Activated CD4-positive, alpha-beta T cell treated with anti-CD3 and anti-CD28 coated beads, Interleukin-2, amount 50 U/mL, for 16 hours (primary cell): ENCODE data around the gene MNT.
"Not testable (repeated sequence)": the region's sequence is repeated elsewhere in the genome, so short reads cannot be mapped to it uniquely, and the experiment has no call there.

Source experiments
- DNase-seq: peaks from one replicate; pipeline ENCODE4 v3.0.0-alpha.2; 2020

MNT gene, protein sequence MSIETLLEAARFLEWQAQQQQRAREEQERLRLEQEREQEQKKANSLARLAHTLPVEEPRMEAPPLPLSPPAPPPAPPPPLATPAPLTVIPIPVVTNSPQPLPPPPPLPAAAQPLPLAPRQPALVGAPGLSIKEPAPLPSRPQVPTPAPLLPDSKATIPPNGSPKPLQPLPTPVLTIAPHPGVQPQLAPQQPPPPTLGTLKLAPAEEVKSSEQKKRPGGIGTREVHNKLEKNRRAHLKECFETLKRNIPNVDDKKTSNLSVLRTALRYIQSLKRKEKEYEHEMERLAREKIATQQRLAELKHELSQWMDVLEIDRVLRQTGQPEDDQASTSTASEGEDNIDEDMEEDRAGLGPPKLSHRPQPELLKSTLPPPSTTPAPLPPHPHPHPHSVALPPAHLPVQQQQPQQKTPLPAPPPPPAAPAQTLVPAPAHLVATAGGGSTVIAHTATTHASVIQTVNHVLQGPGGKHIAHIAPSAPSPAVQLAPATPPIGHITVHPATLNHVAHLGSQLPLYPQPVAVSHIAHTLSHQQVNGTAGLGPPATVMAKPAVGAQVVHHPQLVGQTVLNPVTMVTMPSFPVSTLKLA

DNA sequence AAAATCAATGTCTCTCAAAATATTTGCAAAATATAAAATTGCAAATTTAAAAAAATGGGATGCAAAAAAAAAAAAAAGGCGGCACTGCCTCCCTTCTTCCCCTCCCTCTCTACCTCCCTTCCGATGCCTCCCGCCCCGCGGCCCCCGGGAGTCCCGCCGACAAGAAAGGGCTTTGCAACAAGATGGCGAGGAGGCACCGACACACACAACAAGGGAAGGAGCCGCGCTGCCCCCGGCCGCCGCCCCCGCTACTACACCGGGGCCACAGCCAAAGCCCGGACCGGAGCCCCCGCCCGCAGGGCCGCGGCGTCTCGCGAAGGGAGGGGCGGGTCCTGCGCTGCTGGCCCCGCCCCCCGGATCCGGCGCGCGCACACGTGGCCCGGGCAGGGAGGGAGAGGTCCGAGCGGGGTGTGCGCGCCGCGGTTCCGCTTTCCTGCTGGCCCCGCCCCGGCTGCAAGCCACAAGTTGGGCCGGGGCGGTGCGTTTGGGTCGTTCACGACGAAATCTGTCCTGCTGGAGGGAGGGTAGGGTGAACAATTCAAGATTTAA lies at the start of gene MNT:
Gene MNT (minus strand): TSS at position 184 of the 549 bp plus-strand sequence. CDS start 348 bp downstream, outside the sequence.
- DNase-seq = peak; percentile 94

DNA sequence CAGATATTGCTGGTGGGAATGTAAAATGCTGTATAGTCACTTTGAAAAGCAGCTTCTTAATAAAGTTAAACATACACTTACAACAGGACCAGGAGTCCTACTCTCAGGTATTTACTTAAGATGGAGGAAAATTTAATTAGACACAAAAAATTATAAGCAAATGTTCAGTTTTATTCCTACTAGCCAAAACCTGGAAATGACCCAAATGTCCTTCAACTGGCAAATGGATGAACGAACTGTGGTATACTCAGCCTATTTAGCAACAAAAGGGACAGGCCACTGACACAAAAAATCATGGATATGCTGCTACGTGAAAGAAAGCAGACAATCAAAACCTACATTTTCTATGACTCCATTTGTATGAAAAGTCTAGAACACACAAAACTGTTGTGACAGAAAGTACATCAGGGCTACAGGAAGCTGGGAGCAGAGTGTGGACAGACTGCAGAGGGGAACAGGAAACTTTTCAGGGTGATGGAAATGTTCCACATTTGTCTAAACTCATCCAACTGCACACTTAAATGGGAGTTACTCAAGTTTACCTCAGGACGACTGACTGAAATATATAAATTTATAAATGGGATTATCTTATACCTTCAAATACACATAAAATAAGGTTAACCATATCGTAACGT lies 49.3 kb upstream of the MNT start:
- DNase-seq = no peak

DNA sequence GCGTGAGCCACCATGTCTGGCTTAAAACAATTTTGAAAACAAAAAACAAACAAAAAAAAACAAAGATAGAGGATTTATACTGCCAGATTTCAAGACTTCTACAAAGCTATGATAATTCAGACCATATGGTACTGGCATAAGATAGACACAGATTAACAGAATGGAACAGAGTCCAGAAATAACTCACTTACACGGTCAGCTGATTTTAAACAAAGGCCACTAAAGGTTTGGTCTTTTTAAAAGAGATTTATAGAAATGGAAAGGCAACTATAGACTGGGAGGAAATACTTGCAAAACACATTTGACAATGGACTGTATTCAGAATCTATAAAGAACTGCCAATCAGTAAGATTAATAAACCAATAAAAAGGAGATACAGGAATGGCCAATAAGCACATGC lies 48.6 kb upstream of the MNT start:
- no peak for DNase-seq

DNA sequence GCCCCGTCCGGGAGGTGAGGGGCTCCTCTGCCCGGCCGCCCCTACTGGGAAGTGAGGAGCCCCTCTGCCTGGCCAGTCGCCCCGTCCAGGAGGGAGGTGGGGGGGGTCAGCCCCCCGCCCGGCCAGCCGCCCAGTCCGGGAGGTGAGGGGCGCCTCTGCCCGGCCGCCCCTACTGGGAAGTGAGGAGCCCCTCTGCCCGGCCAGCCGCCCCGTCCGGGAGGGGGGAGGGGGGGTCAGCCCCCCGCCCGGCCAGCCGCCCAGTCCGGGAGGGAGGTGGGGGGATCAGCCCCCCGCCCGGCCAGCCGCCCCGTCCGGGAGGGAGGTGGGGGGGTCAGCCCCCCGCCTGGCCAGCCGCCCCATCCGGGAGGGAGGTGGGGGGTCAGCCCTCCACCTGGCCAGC lies 46.6 kb upstream of the MNT start:
- not testable (repeated sequence) for DNase-seq

DNA sequence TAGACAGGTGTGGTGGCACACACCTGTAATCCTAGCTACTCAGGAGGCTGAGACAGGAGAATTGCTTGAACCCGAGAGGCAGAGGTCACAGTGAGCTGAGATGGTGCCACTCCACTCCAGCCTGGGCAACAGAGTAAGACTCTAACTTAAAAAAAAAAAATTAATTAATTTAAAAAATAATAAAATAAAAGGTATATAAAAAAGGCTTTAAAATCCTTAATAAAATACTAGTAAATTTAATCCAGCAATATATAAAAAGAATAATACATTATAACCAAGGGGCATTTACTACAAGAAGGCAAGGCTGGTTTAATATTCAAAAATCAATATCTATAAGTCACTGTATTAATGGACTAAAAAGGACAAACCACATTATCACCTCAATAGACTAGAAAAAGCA lies 44.8 kb upstream of the MNT start:
- DNase-seq = no peak

DNA sequence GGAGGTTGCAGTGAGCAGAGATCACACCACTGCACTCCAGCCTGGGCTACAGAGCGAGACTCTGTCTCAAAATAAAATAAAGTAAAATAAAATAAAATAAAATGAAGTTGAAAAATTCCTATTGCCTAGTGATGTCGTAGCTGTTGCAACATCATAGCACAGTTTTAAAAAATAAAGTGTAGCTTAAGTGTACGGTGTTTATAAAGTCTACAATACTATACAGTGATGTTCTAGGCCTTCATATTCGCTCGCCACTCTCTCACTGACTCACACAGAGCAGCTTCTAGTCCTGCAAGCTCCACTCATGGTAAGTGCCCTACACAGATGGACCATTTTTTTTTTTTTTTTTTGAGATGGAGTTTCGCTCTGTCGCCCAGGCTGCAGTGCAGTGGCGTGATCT lies 43.5 kb upstream of the MNT start:
- no peak for DNase-seq

DNA sequence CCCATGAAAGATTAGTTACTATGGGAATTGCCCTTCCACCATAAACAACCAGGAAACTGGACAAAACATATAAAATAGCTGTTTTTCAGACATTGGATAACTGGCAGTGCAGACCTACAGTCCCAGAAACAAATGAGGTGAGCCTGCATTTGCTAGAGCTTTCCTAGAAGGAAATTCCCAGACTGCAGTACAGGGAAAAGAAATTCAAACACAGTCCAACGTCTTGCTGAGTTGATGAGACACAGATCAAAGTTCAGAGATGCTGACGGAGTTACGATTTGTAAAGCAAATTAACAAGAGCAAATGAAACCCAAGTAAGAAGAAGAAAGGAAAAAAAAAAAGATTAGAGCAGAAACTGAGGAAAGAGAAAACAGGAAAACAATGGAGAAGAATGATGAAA lies 41.3 kb upstream of the MNT start:
- DNase-seq = no peak

DNA sequence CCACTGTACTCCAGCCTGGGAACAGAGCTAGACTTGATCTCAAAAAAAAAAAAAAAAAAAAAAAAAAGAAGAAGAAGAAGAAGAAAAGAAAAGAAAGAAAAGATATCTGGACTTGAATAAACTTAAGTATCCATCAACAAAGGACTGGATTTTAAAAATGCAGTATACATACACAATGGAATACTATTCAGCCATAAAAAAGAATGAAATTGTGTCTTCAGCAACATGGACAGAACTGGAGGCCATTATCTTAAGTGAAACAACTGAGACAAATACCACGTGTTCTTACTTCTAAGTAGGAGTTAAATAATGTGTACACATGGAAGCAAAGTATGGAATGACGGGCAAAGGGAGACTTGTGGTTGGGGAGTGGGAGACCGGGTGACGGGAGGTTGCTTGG lies 40.1 kb upstream of the MNT start:
- DNase-seq = no peak

DNA sequence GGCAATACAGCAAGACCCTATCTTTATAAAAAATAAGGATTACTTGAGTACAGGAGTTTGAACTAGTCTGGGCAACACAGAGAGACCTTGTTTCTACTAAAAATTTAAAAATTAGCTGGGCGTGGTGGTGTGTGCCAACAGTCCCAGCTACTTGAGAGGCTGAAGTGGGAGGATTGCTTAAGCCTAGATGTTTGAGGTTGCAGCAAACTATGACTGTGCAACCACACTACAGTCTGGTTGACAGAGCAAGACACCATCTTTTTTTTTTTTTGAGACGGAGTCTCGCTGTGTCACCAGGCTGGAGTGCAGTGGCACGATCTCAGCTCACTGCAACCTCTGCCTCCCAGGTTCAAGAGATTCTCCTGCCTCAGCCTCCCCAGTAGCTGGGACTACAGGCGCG lies 39.1 kb upstream of the MNT start:
- DNase-seq = not testable (repeated sequence)

DNA sequence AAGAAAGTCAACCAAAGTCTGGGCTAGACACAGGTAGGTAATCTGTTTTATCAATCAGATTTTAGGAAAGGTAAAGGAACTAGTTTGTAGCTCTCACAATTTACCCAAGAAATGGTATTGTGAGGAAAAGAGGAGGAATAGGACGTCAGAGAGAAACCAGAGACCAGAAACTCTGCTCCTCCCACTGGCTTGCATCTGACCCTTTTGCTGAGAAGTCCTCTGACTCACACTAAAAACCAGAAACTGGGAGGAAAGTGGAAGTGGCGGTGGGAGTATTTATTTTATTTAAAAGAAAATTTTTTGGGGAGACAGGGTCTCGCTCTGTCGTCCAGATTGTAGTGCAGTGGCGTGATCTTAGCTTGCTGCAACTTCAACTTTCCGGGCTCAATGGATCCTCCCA lies 38.0 kb upstream of the MNT start:
- no peak for DNase-seq

DNA sequence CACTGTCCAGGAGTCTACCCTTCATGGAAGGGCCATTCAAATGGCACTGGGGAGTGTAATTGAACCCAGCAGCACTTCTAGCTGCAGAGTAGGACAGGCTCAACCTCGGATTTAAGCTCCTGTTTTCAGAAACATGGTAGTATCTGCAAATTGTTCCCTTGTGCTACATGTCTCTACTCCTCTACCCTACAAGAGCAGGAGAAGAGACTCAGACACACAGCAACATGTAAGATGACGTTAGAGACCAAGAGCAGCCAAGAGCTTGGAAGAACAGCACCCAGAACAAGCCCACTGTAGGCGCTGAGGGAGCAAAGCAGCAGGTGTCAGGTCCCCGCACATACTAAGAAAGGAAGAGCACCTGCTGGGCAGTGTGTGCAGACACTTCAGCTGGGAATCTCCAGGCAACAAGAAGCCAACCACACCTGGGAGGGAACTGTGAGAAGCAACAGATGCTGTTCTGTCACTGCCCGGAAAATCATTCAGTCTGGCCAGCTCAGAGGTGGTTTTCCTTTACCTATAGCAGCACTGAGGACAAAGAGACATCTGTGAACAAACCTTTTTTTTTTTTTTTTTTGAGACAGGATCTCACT lies 35.6 kb upstream of the MNT start:
- DNase-seq = no peak

DNA sequence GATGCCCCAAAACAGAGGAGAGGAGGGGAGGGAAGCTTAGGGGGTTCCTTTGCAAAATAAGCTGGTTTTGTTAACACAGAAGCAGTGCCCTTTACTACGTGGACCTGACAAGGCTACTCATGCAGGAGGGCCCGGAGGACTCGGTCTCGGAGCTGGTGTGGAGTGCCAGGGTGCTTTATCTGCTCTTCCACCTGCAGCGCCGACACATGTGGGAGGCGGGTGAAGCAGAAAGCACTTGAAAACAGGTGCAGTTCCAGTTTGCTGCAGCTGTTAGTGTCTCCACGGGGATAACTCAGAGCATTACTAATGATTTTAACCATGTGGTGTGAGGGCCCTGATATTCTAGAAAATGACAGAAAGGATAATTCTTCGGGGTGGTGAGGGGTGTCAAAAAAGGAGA lies 35.0 kb upstream of the MNT start:
- DNase-seq = no peak

DNA sequence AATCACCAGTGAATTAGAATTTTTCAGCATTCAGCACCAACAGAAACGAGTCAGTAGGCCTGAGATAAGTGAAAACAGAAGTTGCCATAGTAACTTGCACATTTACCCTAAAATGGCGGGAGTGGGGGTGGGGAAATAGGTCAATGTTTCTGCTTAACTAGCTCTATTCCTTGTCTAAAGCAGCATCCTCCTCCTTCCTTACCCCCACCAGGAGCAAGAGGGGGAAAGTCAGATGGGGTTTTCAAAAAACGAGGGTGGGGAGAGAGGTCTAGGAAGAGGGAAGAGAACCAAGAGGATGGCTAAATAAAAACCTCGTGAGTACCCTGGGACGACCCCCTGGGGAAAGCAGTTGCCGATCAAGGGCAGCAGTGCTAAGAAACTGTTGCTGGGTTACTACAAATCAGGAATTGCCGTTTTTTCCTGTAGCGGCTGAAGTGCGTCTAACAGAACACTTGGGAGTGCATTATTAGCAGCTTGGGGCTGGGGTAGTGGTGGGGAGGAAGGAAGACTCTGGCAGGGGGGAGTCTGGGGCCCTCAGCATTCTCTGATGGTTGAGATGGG lies 34.4 kb upstream of the MNT start:
- no peak for DNase-seq

DNA sequence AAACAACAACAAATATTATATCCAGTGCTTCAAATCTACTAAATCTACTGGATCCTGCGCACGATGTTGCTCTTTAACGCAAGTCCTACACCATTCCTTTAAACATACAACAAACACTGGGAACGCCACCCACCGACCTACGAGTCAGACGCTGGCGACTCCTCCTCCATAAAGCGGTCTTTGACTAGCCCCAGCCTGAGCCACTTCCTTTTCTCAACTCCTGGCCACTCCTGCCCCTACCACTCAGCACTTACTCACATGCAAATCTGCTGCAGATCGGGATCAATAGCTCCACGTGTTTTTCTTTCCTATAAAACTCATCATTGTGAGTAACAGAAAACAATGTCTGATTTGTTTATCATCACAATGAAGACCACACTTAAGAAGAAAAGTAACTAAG lies 32.8 kb upstream of the MNT start:
- no peak for DNase-seq

DNA sequence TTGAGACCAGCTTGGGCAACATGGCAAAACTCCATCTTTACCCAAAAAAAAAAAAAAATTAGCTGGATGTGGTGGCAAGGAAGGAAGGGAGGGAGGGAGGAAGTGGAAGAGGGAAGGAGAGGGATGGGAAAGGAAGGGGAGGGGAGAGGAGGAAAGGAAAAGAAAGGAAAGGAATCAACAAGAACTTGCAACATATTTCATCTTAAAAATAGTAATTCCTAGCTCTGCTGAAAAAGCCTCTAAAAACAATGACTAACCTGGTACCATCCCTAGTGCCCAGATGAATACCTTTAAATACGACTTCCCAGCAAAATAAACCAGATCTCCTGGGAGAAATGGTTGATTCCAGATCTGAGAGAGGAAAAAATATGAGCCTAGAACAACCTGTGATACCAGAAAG lies 27.1 kb upstream of the MNT start:
- no peak for DNase-seq

DNA sequence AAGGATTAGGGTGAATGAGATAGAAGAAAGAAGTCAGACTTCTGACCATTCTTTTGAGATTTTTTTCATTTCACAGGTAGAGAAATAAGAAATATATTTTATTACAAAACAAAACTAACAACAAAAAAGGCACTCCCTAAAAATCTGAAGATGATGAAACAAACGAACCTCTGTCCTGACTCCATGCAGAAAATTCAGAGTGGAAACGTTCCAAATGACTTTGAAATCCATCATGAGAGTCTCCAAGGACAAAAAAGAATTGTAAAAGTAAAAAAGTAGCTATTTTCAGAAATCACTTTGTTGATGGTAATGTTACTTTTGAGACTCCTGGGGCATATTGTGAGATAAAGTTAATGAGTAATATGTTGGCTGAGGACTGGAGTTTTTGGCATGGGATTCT lies 26.4 kb upstream of the MNT start:
- no peak for DNase-seq

DNA sequence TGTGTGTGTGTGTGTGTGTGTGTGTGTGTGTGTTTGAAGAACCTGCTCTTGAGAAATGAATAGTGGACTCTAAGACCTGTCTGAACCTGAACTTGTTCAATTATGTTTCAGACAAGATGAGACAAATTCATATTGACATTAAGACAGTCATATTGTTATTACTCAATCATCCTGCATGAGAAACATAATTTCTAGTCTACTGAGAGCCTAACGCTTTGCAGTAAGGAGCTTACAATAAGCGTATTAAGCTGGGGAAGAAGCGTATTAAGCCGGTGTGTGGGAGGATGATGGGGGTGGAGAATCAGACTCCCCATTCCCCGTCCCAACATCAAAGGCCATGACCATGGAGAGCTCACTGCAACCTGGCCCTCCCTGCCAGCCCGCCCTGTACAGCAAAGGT lies 22.4 kb upstream of the MNT start:
- no peak for DNase-seq

DNA sequence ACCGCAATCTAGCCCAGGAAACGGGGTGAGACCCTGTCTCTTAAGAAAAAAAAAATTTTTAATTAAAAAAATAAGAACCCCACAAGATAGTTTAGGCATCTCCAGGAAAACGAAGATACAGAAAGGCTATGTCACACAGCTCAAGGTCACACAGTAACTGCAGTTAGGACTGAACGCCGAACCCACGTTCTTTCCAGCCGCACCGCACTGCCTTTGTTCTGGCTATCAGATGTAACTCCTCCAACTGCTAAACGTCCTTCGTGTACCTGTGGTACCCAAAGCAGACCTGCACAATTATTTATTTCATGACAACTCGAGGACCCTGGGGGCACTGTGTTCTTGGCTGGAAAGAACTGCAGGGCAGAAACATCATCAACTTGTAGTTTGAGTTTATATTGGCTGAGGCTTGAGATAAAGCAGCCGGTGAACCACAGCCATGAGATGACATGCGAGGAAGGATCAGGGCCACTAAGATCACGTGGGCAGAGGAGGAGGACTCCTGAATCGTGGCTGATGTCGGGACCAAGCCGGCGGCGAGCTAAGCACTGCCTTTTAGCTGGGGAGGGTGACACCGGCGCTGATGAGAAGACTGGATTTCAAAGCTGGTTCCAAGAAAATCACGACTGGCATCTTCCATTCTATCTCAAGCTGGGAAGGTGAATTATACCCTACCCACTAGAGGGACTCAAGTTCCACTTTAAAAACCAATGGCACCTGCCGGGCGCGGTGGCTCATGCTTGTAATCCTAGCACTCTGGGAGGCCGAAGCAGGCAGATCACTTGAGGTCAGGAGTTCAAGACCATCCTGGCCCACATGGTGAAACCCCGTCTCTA lies 20.7 kb upstream of the MNT start:
- DNase-seq = no peak

DNA sequence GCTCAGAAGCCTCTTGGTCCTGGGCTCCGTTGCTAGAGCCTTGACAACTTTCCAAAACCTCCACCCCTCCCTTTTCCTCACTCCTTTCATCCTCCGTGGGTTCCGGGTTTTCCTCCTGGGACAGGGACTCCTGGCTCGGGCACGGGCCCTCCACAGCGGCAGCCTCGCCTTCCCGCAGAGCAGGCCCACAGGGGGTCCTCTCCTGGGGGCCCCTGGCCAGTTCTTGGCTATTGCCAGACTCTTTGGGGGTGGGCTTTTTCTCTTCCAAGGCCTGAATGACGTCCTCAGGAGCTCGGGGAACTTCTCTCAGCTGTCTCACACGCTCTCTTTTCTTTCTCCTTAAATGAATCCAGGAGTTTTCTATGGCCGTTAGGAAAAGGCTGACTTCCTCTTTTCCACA lies 19.3 kb upstream of the MNT start:
- DNase-seq = no peak

DNA sequence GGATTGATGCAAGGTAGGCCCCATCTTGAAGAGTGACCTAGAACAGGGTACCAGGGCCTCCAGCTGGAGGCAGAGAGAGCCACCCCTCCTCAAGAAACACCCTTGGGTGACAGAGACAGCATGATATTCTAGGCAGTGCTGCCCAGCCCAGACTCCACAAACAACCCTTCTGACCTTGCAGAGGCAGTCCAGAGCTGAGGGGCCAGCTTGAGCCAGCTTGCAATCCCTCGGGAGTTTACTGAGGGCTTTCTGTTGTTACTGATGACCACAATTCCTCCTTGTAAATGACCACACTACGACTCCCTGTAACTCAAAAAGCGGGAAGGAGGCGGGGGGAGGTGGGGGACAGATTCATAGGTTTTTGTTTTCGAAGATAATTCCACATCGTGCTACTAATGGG lies 18.6 kb upstream of the MNT start:
- no peak for DNase-seq

DNA sequence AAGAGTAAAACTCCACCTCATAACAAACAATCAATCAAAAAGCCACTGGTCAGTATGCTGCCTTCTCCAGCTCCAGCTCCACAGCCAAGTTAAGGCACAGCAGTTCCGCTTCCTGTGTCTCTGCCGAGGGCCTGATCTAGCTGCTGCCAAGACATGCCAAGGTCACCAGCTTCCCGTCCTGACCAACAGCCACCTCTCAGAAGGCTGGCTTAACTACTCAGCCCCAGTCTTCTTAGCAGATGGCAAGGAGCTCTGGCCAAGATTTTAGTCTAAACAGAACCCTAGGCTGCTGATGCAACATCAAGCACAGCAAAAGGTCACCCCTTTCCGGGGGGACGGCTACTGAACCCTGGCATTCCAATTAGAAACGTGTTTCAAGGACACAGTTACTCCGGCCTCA lies 17.7 kb upstream of the MNT start:
- no peak for DNase-seq

DNA sequence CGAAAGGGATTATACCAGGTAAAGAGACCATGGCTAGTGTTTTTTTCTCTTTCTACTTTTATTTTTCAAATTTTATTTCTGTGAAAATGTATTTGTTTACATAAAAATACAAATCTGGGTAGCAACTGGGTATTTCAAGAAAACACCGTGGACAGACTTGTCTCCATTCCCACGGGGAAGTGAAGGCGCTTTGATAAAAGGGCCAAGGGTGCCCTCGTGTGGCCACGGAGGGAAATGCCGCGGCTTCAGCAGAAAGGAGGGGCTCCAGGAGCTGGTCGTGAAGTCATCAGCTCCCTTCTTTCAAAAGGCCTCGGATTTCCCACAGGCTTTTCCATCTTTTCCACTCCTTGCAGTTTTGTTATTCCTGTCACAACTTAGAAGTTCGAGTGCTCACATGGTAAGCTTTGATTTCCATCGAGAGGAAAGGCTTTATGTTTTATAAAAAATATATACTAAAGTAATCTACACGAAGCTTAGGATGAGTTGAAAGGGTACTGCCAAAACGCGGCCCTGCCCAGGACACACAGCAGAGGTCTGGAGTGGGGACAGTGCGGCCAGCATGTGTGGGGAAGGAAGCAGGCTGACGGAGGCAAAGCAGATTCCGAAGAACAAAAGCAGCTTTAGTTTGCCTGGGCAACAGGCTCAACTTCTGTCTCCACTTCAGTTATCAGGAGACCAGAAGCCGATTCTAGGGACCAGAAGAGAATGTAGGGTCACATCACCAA lies 15.3 kb upstream of the MNT start:
- DNase-seq = peak; percentile 85
